NCI-H146 treated with DMSO at 0.1 percent for 48 hours (cell line): ENCODE measurements around the gene MEX3C.

ENCODE experiments used
- DNase-seq: peaks from one replicate; lab custom pipeline; 2025; ENCODE audit not compliant: unreplicated experiment; lab: John Stamatoyannopoulos, UW

The MEX3C gene

DNA sequence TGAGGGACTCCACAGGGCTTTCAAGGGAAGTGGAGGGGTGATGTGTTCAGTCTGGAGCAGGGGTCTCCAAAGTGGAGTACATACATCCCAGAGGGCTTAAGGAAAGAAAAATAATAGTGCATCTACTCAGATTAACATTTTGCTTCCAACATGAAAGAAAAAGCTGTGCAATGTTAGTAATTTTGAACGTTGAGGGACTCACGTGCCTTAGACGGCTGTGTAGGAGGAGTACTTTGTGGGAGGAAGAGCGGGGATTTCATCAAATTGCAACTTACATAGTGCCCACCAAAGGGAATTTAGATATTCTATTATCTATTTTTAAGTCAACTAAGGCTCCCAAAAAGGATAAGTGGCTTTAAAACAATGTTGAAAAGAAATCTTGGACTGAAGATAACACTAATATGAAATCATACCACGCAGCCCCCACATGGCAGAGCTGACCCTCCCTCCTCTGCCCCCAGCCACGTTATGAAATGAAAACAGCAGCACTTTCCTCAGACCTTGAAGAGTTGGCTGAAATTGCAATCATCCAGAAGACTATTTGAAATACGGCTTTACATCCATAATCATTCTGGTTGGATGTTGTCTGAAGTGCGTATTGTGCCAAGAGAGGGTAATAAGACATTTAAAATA lies 42.9 kb downstream of the MEX3C start:
- DNase-seq = no peak

DNA sequence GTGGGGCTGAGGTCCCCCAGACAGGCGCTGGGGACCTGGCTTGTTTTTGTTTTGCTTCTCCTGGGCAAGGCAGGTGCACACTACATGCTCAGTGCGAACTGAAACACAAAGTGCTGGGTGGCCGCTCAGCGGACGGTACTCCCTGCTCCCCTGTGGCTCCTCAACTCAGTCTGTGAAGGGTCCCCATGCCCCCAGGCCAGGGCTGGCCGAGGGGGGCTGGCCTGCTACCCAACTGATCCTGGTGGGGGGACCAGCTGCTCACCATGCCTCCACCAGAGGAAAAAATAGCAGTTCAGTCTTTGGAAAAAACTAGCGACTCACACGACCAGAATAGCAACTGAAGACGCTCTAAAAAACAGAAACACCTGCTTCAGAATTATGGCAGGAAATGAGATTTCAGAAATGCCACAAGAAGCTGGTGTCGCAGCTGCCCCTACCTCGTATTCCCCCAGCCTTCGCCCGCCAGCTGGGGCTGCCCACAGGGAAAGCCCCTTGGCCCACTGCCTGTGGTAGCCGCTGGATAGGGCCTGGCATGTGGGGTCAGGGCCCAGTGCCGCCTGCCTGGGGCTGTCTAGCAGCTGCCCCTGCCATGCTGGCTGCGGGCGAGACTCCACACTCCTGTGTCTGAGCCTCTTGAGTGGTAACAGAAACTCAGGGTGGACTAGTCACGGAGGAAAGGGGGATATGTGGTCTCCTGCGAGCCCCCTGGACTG lies 43.7 kb downstream of the MEX3C start:
- DNase-seq = no peak

- DNase-seq = no peak
These were observed 45.6 kb downstream of the MEX3C start for GRCh38 chr18:51151568-51152511.

- no peak for DNase-seq
These were observed 46.3 kb downstream of the MEX3C start for GRCh38 chr18:51151185-51151567.

DNA sequence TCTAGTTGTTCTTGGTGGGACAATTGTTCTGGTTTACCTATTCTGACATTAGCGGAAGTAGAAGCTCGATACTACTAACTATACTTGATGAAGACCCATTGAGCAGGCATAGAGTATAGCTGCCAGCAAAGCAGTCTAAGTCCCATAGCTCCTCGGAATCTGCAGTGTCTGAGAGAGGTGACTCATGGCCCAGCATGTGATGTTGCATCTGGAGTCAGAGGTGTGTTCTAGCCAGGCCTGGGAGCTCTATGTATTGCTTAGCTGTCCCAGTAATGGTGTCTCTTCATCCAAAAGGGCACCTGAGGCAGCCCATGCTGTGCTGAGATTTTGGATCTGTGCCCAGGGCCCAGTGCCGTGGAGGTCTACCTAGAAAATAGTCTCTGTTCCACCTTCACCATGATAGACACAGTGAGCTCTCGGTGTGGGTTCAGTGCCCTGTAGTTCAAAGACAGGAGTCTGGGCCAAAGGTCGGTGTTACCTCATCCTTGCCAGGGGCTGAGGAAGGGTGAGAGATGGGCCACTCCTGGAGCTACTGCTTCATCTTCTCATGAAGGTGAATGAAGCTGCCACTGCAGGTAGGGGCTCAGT lies 47.3 kb downstream of the MEX3C start:
- no peak for DNase-seq

- DNase-seq = no peak
These were observed 47.8 kb downstream of the MEX3C start for GRCh38 chr18:51149670-51150069.

DNA sequence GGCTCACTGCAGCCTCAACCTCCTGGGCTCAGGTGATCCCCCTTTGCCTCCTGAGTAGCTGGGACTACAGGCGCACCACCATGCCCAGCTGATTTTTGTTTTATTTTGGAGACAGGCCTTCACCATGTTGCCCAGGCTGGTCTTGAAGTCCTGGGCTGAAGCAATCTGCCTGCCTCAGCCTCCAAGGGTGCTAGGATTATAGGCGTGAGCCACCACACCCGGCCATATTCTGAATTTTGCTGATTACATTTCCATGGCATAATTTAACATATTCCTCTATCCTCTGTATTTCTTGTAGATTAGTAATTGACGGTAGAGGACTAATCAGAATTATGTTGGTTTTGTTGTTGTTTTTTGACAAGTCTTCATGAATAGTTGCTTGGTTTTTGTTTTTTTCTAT lies 50.6 kb downstream of the MEX3C start:
- no peak for DNase-seq

DNA sequence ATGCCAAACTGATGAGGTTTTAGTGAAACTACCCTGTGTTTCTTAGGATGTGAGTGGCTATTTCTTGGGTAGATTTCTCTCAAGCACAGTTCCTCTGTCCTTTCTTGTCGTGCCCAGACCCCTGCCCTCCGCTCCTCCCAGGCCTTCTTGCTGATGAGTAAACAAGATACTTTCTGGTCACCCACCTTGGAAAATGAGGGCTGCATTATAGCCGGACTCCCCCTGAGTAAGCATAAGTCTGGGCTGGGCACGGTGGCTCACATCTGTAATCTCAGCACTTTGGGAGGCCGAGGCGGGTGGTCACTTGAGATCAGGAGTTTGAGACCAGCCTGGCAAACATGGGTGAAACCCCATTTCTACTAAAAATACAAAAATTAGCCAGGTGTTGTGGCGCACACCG lies 58.5 kb downstream of the MEX3C start:
- DNase-seq = no peak

DNA sequence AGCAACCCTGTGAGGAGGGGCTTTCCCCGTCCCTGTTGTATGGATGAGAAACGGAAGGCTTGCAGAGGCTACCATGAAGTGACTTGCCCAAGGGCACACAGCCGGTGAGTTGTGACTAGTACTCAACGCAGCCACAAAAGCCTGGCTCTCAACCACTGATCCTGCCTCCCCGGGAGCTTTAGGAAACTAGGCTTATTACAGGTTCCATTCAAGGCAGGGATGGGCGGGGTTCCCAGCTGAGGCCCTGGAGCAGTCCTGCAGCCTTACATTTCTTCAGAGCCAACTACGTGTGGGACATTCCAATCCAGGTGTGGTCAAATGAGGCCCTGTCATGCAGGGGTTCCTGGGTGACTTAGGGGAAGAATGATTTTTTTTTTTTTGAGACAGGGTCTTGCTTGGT lies 59.6 kb downstream of the MEX3C start:
- DNase-seq = no peak

- no peak for DNase-seq
These were observed 60.3 kb downstream of the MEX3C start for GRCh38 chr18:51137026-51137729.

- DNase-seq = no peak
These were observed 61.7 kb downstream of the MEX3C start for GRCh38 chr18:51135795-51136194.

- DNase-seq = no peak
These were observed 62.1 kb downstream of the MEX3C start for GRCh38 chr18:51135364-51135763.

DNA sequence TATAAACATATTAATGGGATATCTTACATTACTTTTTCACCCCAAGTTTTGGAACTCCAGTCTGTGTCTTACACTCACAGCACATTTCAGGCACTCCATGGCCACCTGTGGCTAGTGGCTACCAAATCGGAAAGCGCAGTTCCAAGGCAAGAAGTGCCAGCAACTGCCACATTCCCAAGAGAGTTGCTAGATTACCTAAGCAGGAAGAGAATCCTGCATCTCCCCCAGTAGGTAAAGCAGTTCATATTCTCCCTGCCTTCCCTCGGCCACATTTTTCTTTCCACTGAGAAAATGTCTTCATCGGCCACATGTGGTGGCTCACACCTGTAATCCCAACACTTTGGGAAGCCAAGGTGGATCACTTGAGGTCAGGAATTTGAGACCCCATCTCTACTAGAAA lies 62.8 kb downstream of the MEX3C start:
- no peak for DNase-seq

DNA sequence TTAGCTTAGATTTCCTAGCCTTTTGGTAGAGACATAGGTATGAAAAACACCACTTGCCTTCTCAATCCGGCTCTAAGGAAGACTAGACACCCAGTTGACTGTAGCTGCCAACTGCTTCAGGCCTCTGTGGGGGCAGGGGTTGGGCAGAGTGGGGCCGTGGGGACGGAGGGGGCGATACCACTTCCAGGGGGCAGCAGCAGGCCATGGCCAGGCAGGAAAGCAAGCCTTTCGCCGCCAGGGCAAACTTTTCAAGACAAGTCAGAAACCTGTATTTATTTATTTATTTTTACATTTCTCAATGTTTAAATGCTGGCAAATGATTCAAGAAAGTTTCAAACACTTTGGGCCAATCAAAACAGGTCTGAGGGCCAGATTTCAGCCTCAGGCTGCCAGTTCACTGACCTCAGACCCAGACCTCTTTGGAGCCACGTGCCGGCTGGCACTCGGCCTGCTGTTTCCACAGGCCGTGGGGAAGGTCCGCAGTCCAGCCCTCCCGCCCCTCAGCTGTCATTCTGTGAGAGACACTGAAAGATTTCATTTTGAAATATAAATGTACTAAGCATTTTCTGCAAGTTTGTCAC lies 63.8 kb downstream of the MEX3C start:
- DNase-seq = no peak

- no peak for DNase-seq
These were observed 65.1 kb downstream of the MEX3C start for GRCh38 chr18:51132256-51132935.

- DNase-seq = no peak
These were observed 68.9 kb downstream of the MEX3C start for GRCh38 chr18:51128533-51128932.

- no peak for DNase-seq
These were observed 69.8 kb downstream of the MEX3C start for GRCh38 chr18:51127664-51128063.

GRCh38 chr18:51125976-51126375 lies 71.5 kb downstream of the MEX3C start:
- DNase-seq = no peak
